GM12873 (cell line): ENCODE measurements around the gene GALNT13.

ENCODE experiments used
- TF ChIP-seq, protein P1 (sequence below): IDR thresholded peaks from 2 replicates; pipeline ENCODE4 v1.5.1; 2012; ENCODE audit warnings: low read depth, mild to moderate bottlenecking, moderate library complexity, low read length, control low read depth; ENCODE audit not compliant: insufficient read depth; ENCODE audit errors: missing control alignments

Gene GALNT13

GRCh38 chr2:154449951-154450658, 578.4 kb downstream of the GALNT13 start:
- TF ChIP-seq, protein P1, sequence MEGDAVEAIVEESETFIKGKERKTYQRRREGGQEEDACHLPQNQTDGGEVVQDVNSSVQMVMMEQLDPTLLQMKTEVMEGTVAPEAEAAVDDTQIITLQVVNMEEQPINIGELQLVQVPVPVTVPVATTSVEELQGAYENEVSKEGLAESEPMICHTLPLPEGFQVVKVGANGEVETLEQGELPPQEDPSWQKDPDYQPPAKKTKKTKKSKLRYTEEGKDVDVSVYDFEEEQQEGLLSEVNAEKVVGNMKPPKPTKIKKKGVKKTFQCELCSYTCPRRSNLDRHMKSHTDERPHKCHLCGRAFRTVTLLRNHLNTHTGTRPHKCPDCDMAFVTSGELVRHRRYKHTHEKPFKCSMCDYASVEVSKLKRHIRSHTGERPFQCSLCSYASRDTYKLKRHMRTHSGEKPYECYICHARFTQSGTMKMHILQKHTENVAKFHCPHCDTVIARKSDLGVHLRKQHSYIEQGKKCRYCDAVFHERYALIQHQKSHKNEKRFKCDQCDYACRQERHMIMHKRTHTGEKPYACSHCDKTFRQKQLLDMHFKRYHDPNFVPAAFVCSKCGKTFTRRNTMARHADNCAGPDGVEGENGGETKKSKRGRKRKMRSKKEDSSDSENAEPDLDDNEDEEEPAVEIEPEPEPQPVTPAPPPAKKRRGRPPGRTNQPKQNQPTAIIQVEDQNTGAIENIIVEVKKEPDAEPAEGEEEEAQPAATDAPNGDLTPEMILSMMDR = no peak

GRCh38 chr2:154452471-154452870, 580.7 kb downstream of the GALNT13 start:
- TF ChIP-seq, protein P1 = no peak

- TF ChIP-seq, protein P1 = peak; percentile 47
Measured at GRCh38 chr2:154452906-154453493, 581.3 kb downstream of the GALNT13 start.

DNA sequence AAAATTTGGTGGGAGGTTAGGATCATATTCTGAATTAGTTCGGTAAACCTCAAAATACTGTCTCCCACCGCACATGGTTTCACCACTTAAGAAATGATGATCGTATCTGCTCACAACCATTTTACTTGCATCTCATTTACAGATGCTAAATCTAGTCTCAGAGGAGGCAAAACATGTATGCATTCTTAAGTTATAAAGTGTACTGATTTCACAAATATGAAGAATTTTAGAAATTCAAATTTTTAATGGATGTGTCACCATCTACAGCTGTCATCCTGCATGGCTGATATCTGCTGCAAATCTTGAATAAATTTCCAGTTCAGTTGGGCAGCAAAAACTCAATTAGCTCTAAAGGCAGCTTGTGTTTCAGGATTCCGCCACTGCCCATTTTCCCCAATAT, 583.4 kb downstream of the GALNT13 start:
- TF ChIP-seq, protein P1 = no peak

- TF ChIP-seq, protein P1 = no peak
Measured at GRCh38 chr2:154455866-154456265, 584.1 kb downstream of the GALNT13 start.

DNA sequence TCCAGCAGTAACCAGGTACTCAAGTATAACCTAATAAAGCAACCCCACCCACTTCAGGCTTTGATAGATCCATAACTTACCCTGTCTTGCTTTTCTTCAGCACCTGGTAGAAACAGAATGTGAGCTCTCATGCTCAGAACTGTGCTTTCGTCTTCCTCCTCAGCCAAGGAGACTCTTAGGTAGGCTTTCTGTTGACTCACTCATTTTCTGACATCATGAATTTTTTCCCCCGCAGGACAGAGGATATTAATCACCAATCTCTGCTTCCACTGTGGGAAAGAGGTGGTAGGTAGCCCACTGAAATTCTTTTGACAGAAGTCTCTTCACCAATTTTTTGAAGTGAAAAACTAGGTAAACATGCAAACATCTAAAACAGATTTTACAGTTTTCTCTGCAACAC, 585.6 kb downstream of the GALNT13 start:
- TF ChIP-seq, protein P1 = no peak

- TF ChIP-seq, protein P1 = no peak
Measured at GRCh38 chr2:154459286-154459685, 587.6 kb downstream of the GALNT13 start.
